Transverse colon (tissue), 4 donors: Measurements from ENCODE around the gene PHF10. TPM values are rescaled to one million over a fixed set of nuclear protein-coding genes. Genes with fewer than 3 reads are reported as not detected.

Experiments
- DNase-seq: peaks from one replicate; pipeline ENCODE4 v3.0.0-alpha.2; 2019
- H3K27ac ChIP-seq, 4 donors: fragments of 200-600 bp; sonication (generic); 2 replicates each; pipeline ENCODE4 v1.5.1; 2016 to 2018; ENCODE audit warnings: inconsistent platforms in 4 of 4
- H3K27me3 ChIP-seq: fragments of 200-600 bp; sonication (generic); 2 replicates; pipeline ENCODE4 v1.5.1; 2017; ENCODE audit warnings: inconsistent platforms
- H3K36me3 ChIP-seq, 4 donors: fragments of 200-600 bp; sonication (generic); 2 replicates each; pipeline ENCODE4 v1.5.1; 2017 to 2019; ENCODE audit warnings: inconsistent platforms in 4 of 4
- H3K4me1 ChIP-seq, 4 donors: fragments of 200-600 bp; sonication (generic); 2 replicates each; pipeline ENCODE4 v1.5.1; 2017 to 2020; ENCODE audit warnings: inconsistent platforms in 4 of 4
- H3K4me3 ChIP-seq, 4 donors: fragments of 200-600 bp; sonication (generic); 1 replicate in 1 of 4; 2 replicates in 3 of 4; pipeline versions ENCODE4 v1.5.1 to v1.6.1; 2017 to 2019; ENCODE audit warnings: inconsistent platforms in 4 of 4
- H3K9me3 ChIP-seq, 2 donors: fragments of 200-600 bp; sonication (generic); 2 replicates each; pipeline ENCODE4 v1.5.1; 2017 to 2019; ENCODE audit warnings: inconsistent platforms in 2 of 2
- CTCF ChIP-seq, 5 experiments: fragments of 200-600 bp in 3 of 5; fragments of 450-650 bp in 2 of 5; sonication (generic) in 3 of 5; IDR thresholded peaks; 1 replicate in 2 of 5; 2 replicates in 3 of 5; pipeline ENCODE4 v1.5.1; 2016 to 2017; ENCODE audit warnings: antibody characterized with exemption in 5 of 5, inconsistent platforms in 3 of 5, mild to moderate bottlenecking in 2 of 5, moderate library complexity in 1 of 5
- EP300 ChIP-seq: sonication (generic); formaldehyde crosslinking; IDR thresholded peaks from one replicate; pipeline ENCODE4 v1.6.1; 2017; ENCODE audit warnings: antibody characterized with exemption, low read depth
- POLR2A ChIP-seq: fragments of 450-650 bp; IDR thresholded peaks from one replicate; pipeline ENCODE4 v1.6.1; 2016; ENCODE audit warnings: antibody characterized with exemption, mild to moderate bottlenecking, moderate library complexity
- POLR2AphosphoS5 ChIP-seq, 3 donors: sonication (generic); formaldehyde crosslinking; IDR thresholded peaks; one replicate each; pipeline ENCODE4 v1.6.1; 2016; ENCODE audit warnings: antibody characterized with exemption in 3 of 3
- WGBS, 2 donors: methylation state at CpG; one replicate each; pipeline ENCODE4 v1.1.5; 2018; ENCODE audit warnings: low coverage in 1 of 2; 5-methylcytosine and 5-hydroxymethylcytosine counted together
- in situ Hi-C, 4 donors: fragments of 200-750 bp; cut with MboI; loops; one replicate each; pipeline versions ENCODE4 v1.15.0 to v1.15.1; 2017; ENCODE audit warnings: low sequenced_read_pairs in 3 of 4, low pct_ligation_motif_present in 1 of 4, low pct_unique_long_range_greater_than_20kb in 1 of 4
- intact Hi-C: fragments of 100-400 bp; cut with DNase I; formaldehyde crosslinking; loops from one replicate; pipeline ENCODE4 v1.15.1; 2023; ENCODE audit warnings: low total_unique reads
- total RNA-seq, 4 donors: library from RNA; depleted of rRNA; stranded (reverse); fragments of >200 nt; gene quantifications; one replicate each; pipeline ENCODE4 v1.1.0, GENCODE V29; 2016

Gene PHF10
- total RNA-seq, 4 donors from 2014 or later: 21.3 to 49.9 (median 25.3) TPM

GRCh38 chr6:169695131-169695530 lies 29.2 kb downstream of the PHF10 start:
- intact Hi-C loops (no loop called here), in situ Hi-C loops (no loop called here)
- Histone ChIP-seq H3K27ac (no peak overlapping the region), H3K27me3 (no peaks in the 10 kb centered on the region), H3K36me3 (no peaks in the 10 kb centered on the region), H3K4me1 (peaks cover 0 to 5% (median 3%) of the 10 kb centered on the region in 4 donors), H3K4me3 (no peak overlapping the region), H3K9me3 (no peaks in the 10 kb centered on the region)
- TF ChIP-seq CTCF (IDR thresholded peaks at IDR 0.05) (no peak), POLR2A (no peak), EP300 (no peak), POLR2AphosphoS5 (IDR thresholded peaks at IDR 0.05) (no peak)
- no peak for DNase-seq
- WGBS, 2 donors: 75 to 98% methylated on average over 5 of the region's 5 CpGs

GRCh38 chr6:169692516-169692915 lies 31.8 kb downstream of the PHF10 start:
- Histone ChIP-seq H3K4me1 (no peaks in the 10 kb centered on the region), H3K9me3 (no peaks in the 10 kb centered on the region), H3K4me3 (no peak overlapping the region), H3K27ac (no peak overlapping the region), H3K36me3 (peaks cover 0 to 11% (median under 1%) of the 10 kb centered on the region in 4 donors), H3K27me3 (no peaks in the 10 kb centered on the region)
- in situ Hi-C loops: no loop called here
- TF ChIP-seq POLR2AphosphoS5 (IDR thresholded peaks at IDR 0.05) (no peak), EP300 (no peak), CTCF (IDR thresholded peaks at IDR 0.05) (no peak), POLR2A (no peak)
- WGBS, 2 donors: 95% methylated on average over 3 of the region's 3 CpGs; no CpG with 5 or more reads in 1 of the 2 donors
- intact Hi-C loops: no loop called here
- no peak for DNase-seq

GRCh38 chr6:169691260-169691659 lies 33.0 kb downstream of the PHF10 start:
- in situ Hi-C loops: no loop called here
- TF ChIP-seq EP300 (no peak), CTCF (IDR thresholded peaks at IDR 0.05) (no peak), POLR2A (no peak), POLR2AphosphoS5 (IDR thresholded peaks at IDR 0.05) (no peak)
- Histone ChIP-seq H3K4me3 (no peak overlapping the region), H3K36me3 (peaks cover 0 to 23% (median 5%) of the 10 kb centered on the region in 4 donors), H3K27ac (no peak overlapping the region), H3K9me3 (peaks cover 5 to 9% of the 10 kb centered on the region in 2 donors), H3K27me3 (no peaks in the 10 kb centered on the region), H3K4me1 (no peaks in the 10 kb centered on the region)
- no peak for DNase-seq
- intact Hi-C loops: no loop called here
- 97 to 100% methylated on average over 2 of the region's 2 CpGs for WGBS, 2 donors

- no peaks in the 10 kb centered on the region for H3K4me1 ChIP-seq
- peaks cover 0 to 30% (median 7%) of the 10 kb centered on the region in 4 donors for H3K36me3 ChIP-seq
- 89 to 100% methylated on average over 2 to 6 of the region's 6 CpGs for WGBS, 2 donors
- DNase-seq: no peak
- in situ Hi-C loops (no loop called here), intact Hi-C loops (no loop called here)
- no peaks in the 10 kb centered on the region for H3K27me3 ChIP-seq
- H3K4me3 ChIP-seq: no peak overlapping the region
- peaks cover 13 to 23% of the 10 kb centered on the region in 2 donors for H3K9me3 ChIP-seq
- H3K27ac ChIP-seq: no peak overlapping the region
- TF ChIP-seq EP300 (no peak), POLR2AphosphoS5 (IDR thresholded peaks at IDR 0.05) (no peak), CTCF (IDR thresholded peaks at IDR 0.05) (no peak), POLR2A (no peak)
These were observed 35.0 kb downstream of the PHF10 start for GRCh38 chr6:169689287-169689686.
